ENCODE measurements around the gene LRBA.

LRBA gene

DNA sequence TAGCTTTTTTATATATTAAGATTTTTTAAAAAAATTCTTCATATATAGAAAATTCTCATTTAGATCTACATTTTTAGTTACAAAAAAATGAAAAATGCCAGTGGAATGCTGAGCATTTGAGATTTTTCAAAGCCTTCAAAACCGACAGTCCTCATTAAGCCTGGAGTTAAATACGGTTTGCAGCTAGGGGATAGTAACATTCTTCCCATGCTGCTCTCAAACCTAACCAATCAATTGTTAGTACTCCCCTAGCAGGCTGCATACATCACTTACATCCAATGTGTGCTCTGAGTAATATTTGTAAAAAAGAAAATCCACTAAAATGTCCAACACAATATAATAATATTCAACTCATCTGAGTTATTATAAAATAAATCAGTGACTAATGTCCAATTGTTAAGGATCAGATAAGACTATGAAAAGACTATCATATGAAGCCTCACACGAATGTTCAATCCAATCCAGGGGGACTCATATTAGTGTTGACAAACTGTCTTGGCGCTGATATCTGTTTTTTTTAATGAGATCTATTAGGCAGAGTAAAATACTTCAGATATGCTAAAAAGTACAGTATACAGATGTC, 660.8 kb downstream of the LRBA start:
- Histone ChIP-seq H2BK5ac (ENCODE audit: low read length) (no peak overlapping the region), H3K4ac (ENCODE audit: low read length) (no peak overlapping the region), H3K9me3 (replicated peaks in 1 of 2; ENCODE audit: control insufficient read depth in 2 of 2, insufficient read depth in 1 of 2, low read depth in 1 of 2, low read length in 2 of 2) (no peaks in the 10 kb centered on the region), H3K27me3 (ENCODE audit: control insufficient read depth in 3 of 3, insufficient read depth in 3 of 3, low read depth in 1 of 3, low read length in 3 of 3) (no peaks in the 10 kb centered on the region), H2BK12ac (ENCODE audit: low read length) (no peak overlapping the region), H4K8ac (ENCODE audit: low read depth, low read length) (no peak overlapping the region), H3K9ac (ENCODE audit: low read depth, low read length, poor library complexity) (no peak overlapping the region), H2BK120ac (ENCODE audit: low read depth, low read length) (no peak overlapping the region), H3K36me3 (replicated peaks in 1 of 2; ENCODE audit: control insufficient read depth in 2 of 2, insufficient read depth in 2 of 2, low read length in 2 of 2) (no peaks in the 10 kb centered on the region), H2BK15ac (ENCODE audit: low read length) (no peak overlapping the region), H3K18ac (ENCODE audit: low read length) (no peak overlapping the region), H2AK5ac (ENCODE audit: low read depth, low read length) (no peak overlapping the region), H3K14ac (ENCODE audit: low read length) (no peak overlapping the region), H3K23ac (ENCODE audit: low read depth, low read length, poor library complexity) (no peak overlapping the region), H4K91ac (ENCODE audit: low read depth, low read length, poor library complexity) (no peak overlapping the region), H3K27ac (replicated peaks; ENCODE audit: low read length) (no peak overlapping the region), H3K4me2 (ENCODE audit: insufficient read depth, low read length, poor library complexity, severe bottlenecking) (no peak overlapping the region), H3K4me3 (ENCODE audit: low read length in 2 of 2) (no peak overlapping the region), H3K79me1 (ENCODE audit: low read depth, low read length) (no peaks in the 10 kb centered on the region), H2AFZ (ENCODE audit: low read length) (no peak overlapping the region), H3K4me1 (ENCODE audit: control insufficient read depth in 2 of 2, insufficient read depth in 1 of 2, low read depth in 1 of 2, low read length in 2 of 2) (peaks cover 2 to 9% of the 10 kb centered on the region in 2 donors)
- no CpG with 5 or more reads among the region's 4 CpGs for WGBS, 2 donors (ENCODE audit: extremely low coverage in 2 of 2, insufficient read length in 2 of 2, insufficient replicate concordance in 1 of 2)
- DNase-seq (ENCODE audit: low spot score): no peak

DNA sequence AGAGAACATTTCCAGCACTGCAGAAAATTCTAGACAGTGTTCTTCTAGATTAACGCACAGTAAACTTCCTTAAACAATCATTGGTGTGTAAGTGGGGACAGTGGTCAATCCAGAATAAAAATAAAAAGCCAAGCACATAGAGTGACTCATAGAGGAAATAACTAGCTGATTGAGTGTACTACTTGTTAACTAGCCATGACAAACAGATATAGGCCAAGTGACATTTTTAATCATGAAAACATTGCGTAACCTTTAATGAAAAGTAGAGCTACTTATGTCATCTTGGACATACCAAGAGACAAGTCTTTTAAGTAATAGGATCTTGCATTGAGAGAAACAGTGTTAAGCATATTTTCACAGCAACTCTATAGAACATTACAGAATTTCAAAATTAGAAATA, 667.0 kb downstream of the LRBA start:
- H3K9me3 ChIP-seq (replicated peaks in 1 of 2; ENCODE audit: control insufficient read depth in 2 of 2, insufficient read depth in 1 of 2, low read depth in 1 of 2, low read length in 2 of 2): no peaks in the 10 kb centered on the region
- peaks cover 0 to 3% of the 10 kb centered on the region in 2 donors for H3K4me1 ChIP-seq (ENCODE audit: control insufficient read depth in 2 of 2, insufficient read depth in 1 of 2, low read depth in 1 of 2, low read length in 2 of 2)
- H2AK5ac ChIP-seq (ENCODE audit: low read depth, low read length): no peak overlapping the region
- no peak overlapping the region for H2BK12ac ChIP-seq (ENCODE audit: low read length)
- no peak overlapping the region for H3K9ac ChIP-seq (ENCODE audit: low read depth, low read length, poor library complexity)
- no peak overlapping the region for H3K4ac ChIP-seq (ENCODE audit: low read length)
- no peak overlapping the region for H3K4me3 ChIP-seq (ENCODE audit: low read length in 2 of 2)
- H3K27ac ChIP-seq (replicated peaks; ENCODE audit: low read length): no peak overlapping the region
- no peak overlapping the region for H3K18ac ChIP-seq (ENCODE audit: low read length)
- no peaks in the 10 kb centered on the region for H3K79me1 ChIP-seq (ENCODE audit: low read depth, low read length)
- WGBS, 2 donors (ENCODE audit: extremely low coverage in 2 of 2, insufficient read length in 2 of 2, insufficient replicate concordance in 1 of 2): no CpG with 5 or more reads among the region's 2 CpGs
- no peak overlapping the region for H2BK120ac ChIP-seq (ENCODE audit: low read depth, low read length)
- no peak overlapping the region for H4K91ac ChIP-seq (ENCODE audit: low read depth, low read length, poor library complexity)
- H4K8ac ChIP-seq (ENCODE audit: low read depth, low read length): no peak overlapping the region
- no peaks in the 10 kb centered on the region for H3K27me3 ChIP-seq (ENCODE audit: control insufficient read depth in 3 of 3, insufficient read depth in 3 of 3, low read depth in 1 of 3, low read length in 3 of 3)
- no peaks in the 10 kb centered on the region for H3K36me3 ChIP-seq (replicated peaks in 1 of 2; ENCODE audit: control insufficient read depth in 2 of 2, insufficient read depth in 2 of 2, low read length in 2 of 2)
- H3K23ac ChIP-seq (ENCODE audit: low read depth, low read length, poor library complexity): no peak overlapping the region
- no peak overlapping the region for H2BK5ac ChIP-seq (ENCODE audit: low read length)
- H2BK15ac ChIP-seq (ENCODE audit: low read length): no peak overlapping the region
- no peak for DNase-seq (ENCODE audit: low spot score)
- no peak overlapping the region for H3K4me2 ChIP-seq (ENCODE audit: insufficient read depth, low read length, poor library complexity, severe bottlenecking)
- H2AFZ ChIP-seq (ENCODE audit: low read length): no peak overlapping the region
- H3K14ac ChIP-seq (ENCODE audit: low read length): no peak overlapping the region

GRCh38 chr4:150345207-150345744, 669.8 kb downstream of the LRBA start:
- WGBS, 2 donors (ENCODE audit: extremely low coverage in 2 of 2, insufficient read length in 2 of 2, insufficient replicate concordance in 1 of 2): no CpG with 5 or more reads among the region's 3 CpGs
- no peaks in the 10 kb centered on the region for H3K27me3 ChIP-seq (ENCODE audit: control insufficient read depth in 3 of 3, insufficient read depth in 3 of 3, low read depth in 1 of 3, low read length in 3 of 3)
- H3K36me3 ChIP-seq (replicated peaks in 1 of 2; ENCODE audit: control insufficient read depth in 2 of 2, insufficient read depth in 2 of 2, low read length in 2 of 2): no peaks in the 10 kb centered on the region
- no peak overlapping the region for H3K4ac ChIP-seq (ENCODE audit: low read length)
- H2AK5ac ChIP-seq (ENCODE audit: low read depth, low read length): no peak overlapping the region
- no peak overlapping the region for H2BK120ac ChIP-seq (ENCODE audit: low read depth, low read length)
- H3K4me2 ChIP-seq (ENCODE audit: insufficient read depth, low read length, poor library complexity, severe bottlenecking): no peak overlapping the region
- H3K9ac ChIP-seq (ENCODE audit: low read depth, low read length, poor library complexity): no peak overlapping the region
- H3K18ac ChIP-seq (ENCODE audit: low read length): no peak overlapping the region
- DNase-seq (ENCODE audit: low spot score): no peak
- H4K8ac ChIP-seq (ENCODE audit: low read depth, low read length): no peak overlapping the region
- H2AFZ ChIP-seq (ENCODE audit: low read length): no peak overlapping the region
- H4K91ac ChIP-seq (ENCODE audit: low read depth, low read length, poor library complexity): no peak overlapping the region
- H3K23ac ChIP-seq (ENCODE audit: low read depth, low read length, poor library complexity): no peak overlapping the region
- no peaks in the 10 kb centered on the region for H3K9me3 ChIP-seq (replicated peaks in 1 of 2; ENCODE audit: control insufficient read depth in 2 of 2, insufficient read depth in 1 of 2, low read depth in 1 of 2, low read length in 2 of 2)
- H2BK15ac ChIP-seq (ENCODE audit: low read length): no peak overlapping the region
- no peak overlapping the region for H2BK12ac ChIP-seq (ENCODE audit: low read length)
- H3K79me1 ChIP-seq (ENCODE audit: low read depth, low read length): no peaks in the 10 kb centered on the region
- peaks cover 0 to 4% of the 10 kb centered on the region in 2 donors for H3K4me1 ChIP-seq (ENCODE audit: control insufficient read depth in 2 of 2, insufficient read depth in 1 of 2, low read depth in 1 of 2, low read length in 2 of 2)
- H3K14ac ChIP-seq (ENCODE audit: low read length): no peak overlapping the region
- H3K4me3 ChIP-seq (ENCODE audit: low read length in 2 of 2): no peak overlapping the region
- no peak overlapping the region for H2BK5ac ChIP-seq (ENCODE audit: low read length)
- no peak overlapping the region for H3K27ac ChIP-seq (replicated peaks; ENCODE audit: low read length)

GRCh38 chr4:150343796-150344195, 671.3 kb downstream of the LRBA start:
- H2BK120ac ChIP-seq (ENCODE audit: low read depth, low read length): no peak overlapping the region
- no peak overlapping the region for H4K8ac ChIP-seq (ENCODE audit: low read depth, low read length)

More at GRCh38 chr4:150343796-150344195, 671.3 kb downstream of the LRBA start:
- H2BK15ac ChIP-seq (ENCODE audit: low read length): no peak overlapping the region
- H4K91ac ChIP-seq (ENCODE audit: low read depth, low read length, poor library complexity): no peak overlapping the region
- H2BK12ac ChIP-seq (ENCODE audit: low read length): no peak overlapping the region
- DNase-seq (ENCODE audit: low spot score): no peak
- no peak overlapping the region for H3K23ac ChIP-seq (ENCODE audit: low read depth, low read length, poor library complexity)
- H2BK5ac ChIP-seq (ENCODE audit: low read length): no peak overlapping the region
- H2AK5ac ChIP-seq (ENCODE audit: low read depth, low read length): no peak overlapping the region
- H3K27ac ChIP-seq (replicated peaks; ENCODE audit: low read length): no peak overlapping the region
- H3K18ac ChIP-seq (ENCODE audit: low read length): no peak overlapping the region
- no CpG with 5 or more reads among the region's 2 CpGs for WGBS, 2 donors (ENCODE audit: extremely low coverage in 2 of 2, insufficient read length in 2 of 2, insufficient replicate concordance in 1 of 2)
- no peak overlapping the region for H3K4me2 ChIP-seq (ENCODE audit: insufficient read depth, low read length, poor library complexity, severe bottlenecking)
- no peaks in the 10 kb centered on the region for H3K27me3 ChIP-seq (ENCODE audit: control insufficient read depth in 3 of 3, insufficient read depth in 3 of 3, low read depth in 1 of 3, low read length in 3 of 3)
- H3K9me3 ChIP-seq (replicated peaks in 1 of 2; ENCODE audit: control insufficient read depth in 2 of 2, insufficient read depth in 1 of 2, low read depth in 1 of 2, low read length in 2 of 2): no peaks in the 10 kb centered on the region
- peaks cover 0 to 4% of the 10 kb centered on the region in 2 donors for H3K4me1 ChIP-seq (ENCODE audit: control insufficient read depth in 2 of 2, insufficient read depth in 1 of 2, low read depth in 1 of 2, low read length in 2 of 2)
- no peaks in the 10 kb centered on the region for H3K79me1 ChIP-seq (ENCODE audit: low read depth, low read length)
- H3K4me3 ChIP-seq (ENCODE audit: low read length in 2 of 2): no peak overlapping the region
- H3K4ac ChIP-seq (ENCODE audit: low read length): no peak overlapping the region
- no peak overlapping the region for H3K9ac ChIP-seq (ENCODE audit: low read depth, low read length, poor library complexity)
- no peak overlapping the region for H2AFZ ChIP-seq (ENCODE audit: low read length)
- H3K36me3 ChIP-seq (replicated peaks in 1 of 2; ENCODE audit: control insufficient read depth in 2 of 2, insufficient read depth in 2 of 2, low read length in 2 of 2): no peaks in the 10 kb centered on the region
- no peak overlapping the region for H3K14ac ChIP-seq (ENCODE audit: low read length)
